GM21447 (cell line): ENCODE measurements around the gene LIAS.

Experiments
- ATAC-seq: cut with Tn5 transposase; IDR thresholded peaks from one replicate; pipeline ENCODE4 v1.9.1; 2021; ENCODE audit not compliant: unreplicated experiment

Gene LIAS

GRCh38 chr4:39527296-39528060 lies 68.6 kb downstream of the LIAS start, which contains the start of gene UGDH:
Gene UGDH (minus strand): TSS chr4:39527439. CDS start chr4:39521512, 5,927 bp downstream.
- ATAC-seq: peak; percentile 94

GRCh38 chr4:39528061-39528465 lies 69.2 kb downstream of the LIAS start:
- no peak for ATAC-seq
